HL-60 (cell line): ENCODE measurements around the gene USP20.

Experiments used
- CTCF ChIP-seq: IDR thresholded peaks from one replicate; pipeline ENCODE4 v1.5.1; 2011; ENCODE audit warnings: low read length, control low read depth, inconsistent platforms; ENCODE audit not compliant: insufficient read depth
- POLR2AphosphoS5 ChIP-seq: IDR thresholded peaks from 2 replicates; pipeline ENCODE4 v1.6.1; 2012; ENCODE audit warnings: low read depth
- SPI1 ChIP-seq: IDR thresholded peaks from 2 replicates; pipeline ENCODE4 v1.6.1; 2012; ENCODE audit warnings: low read depth, mild to moderate bottlenecking, borderline replicate concordance

DNA sequence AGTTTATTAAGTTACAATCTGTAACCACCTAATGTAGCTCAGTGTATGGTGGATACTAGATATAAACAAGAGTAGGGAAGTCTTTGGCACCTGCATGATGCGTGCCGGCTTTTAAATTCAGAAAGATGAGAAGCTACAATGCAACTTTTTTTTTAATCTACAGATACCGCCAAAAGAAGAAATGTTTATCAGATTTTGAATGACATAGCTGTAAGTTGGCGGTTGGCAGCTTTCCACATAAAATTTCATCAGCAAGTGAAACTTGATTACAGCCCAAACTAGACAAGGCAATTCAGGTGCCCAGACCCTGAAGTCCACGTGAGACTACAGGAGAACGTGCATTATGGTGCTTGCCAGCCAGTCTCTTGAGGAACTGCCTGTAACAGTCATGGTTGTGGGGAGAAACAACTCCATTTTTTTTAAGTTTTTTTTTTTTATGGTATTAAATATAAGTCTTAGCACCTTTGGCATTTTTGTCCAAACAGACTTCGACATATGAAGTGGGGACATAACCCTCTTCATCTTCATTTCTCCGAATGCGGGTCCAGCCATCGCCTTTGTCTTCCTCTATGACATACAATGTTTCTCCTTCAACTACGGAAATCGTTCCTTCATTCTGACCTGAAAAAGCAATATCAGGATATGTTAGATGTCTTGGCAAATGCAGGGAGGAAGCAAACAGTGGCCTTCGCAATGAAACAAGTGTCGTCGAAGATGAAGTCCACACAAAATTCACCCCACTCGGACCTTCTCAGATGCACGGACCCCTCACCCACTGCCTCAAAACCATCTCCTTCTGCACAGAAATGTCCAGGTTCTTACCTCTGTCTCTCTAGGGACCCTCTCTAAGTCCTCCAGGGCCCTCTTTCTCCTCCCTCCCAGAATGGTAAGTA is 60.4 kb downstream of the USP20 start:
- no peak for TF ChIP-seq CTCF
- TF ChIP-seq POLR2AphosphoS5 = no peak
- TF ChIP-seq SPI1 = no peak
